ENCODE data around the gene DIP2C.

GRCh38 chr10:623477-624311, 65.8 kb downstream of the DIP2C start:
- TF ChIP-seq, protein P1, sequence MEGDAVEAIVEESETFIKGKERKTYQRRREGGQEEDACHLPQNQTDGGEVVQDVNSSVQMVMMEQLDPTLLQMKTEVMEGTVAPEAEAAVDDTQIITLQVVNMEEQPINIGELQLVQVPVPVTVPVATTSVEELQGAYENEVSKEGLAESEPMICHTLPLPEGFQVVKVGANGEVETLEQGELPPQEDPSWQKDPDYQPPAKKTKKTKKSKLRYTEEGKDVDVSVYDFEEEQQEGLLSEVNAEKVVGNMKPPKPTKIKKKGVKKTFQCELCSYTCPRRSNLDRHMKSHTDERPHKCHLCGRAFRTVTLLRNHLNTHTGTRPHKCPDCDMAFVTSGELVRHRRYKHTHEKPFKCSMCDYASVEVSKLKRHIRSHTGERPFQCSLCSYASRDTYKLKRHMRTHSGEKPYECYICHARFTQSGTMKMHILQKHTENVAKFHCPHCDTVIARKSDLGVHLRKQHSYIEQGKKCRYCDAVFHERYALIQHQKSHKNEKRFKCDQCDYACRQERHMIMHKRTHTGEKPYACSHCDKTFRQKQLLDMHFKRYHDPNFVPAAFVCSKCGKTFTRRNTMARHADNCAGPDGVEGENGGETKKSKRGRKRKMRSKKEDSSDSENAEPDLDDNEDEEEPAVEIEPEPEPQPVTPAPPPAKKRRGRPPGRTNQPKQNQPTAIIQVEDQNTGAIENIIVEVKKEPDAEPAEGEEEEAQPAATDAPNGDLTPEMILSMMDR (IDR thresholded peaks at IDR 0.05): no peak
- no peak for TF ChIP-seq POLR2AphosphoS5 (IDR thresholded peaks at IDR 0.05)

Measured in prostate gland (tissue), 2 donors.